GM12891 (cell line): ENCODE measurements around the gene ZMYND12.

Experiments used
- DNase-seq: peaks from one replicate; pipeline ENCODE4 v3.0.0; 2011; ENCODE audit warnings: low spot score; ENCODE audit not compliant: insufficient read length
- FAIRE-seq: peaks from 2 replicates; lab custom pipeline; 2011; peaks lifted over from hg19 to GRCh38; lab: Jason Lieb, UNC
- PAX5 ChIP-seq: IDR thresholded peaks from 2 replicates; pipeline ENCODE4 v1.6.1; 2011; ENCODE audit warnings: low read length, moderate library complexity, mild to moderate bottlenecking; ENCODE audit not compliant: insufficient read depth, severe bottlenecking
- POLR2A ChIP-seq: IDR thresholded peaks from 2 replicates; pipeline ENCODE4 v1.6.1; 2011; ENCODE audit warnings: low read depth, low read length, control low read depth
- POLR2AphosphoS5 ChIP-seq: IDR thresholded peaks from 2 replicates; pipeline ENCODE4 v1.6.1; 2011; ENCODE audit warnings: low read depth, low read length, control low read depth
- POU2F2 ChIP-seq: IDR thresholded peaks from 2 replicates; pipeline ENCODE4 v1.6.1; 2011; ENCODE audit warnings: low read depth, mild to moderate bottlenecking, control low read depth, low read length, moderate library complexity
- SPI1 ChIP-seq: IDR thresholded peaks from 2 replicates; pipeline ENCODE4 v1.6.1; 2011; ENCODE audit warnings: low read depth, low read length, control low read depth
- TAF1 ChIP-seq: IDR thresholded peaks from 2 replicates; pipeline ENCODE4 v1.6.1; 2011; ENCODE audit warnings: low read depth, low read length, control low read depth

The ZMYND12 gene

GRCh38 chr1:42427240-42427639 lies 28.6 kb downstream of the ZMYND12 start:
- TF ChIP-seq POU2F2: no peak
- no peak for TF ChIP-seq PAX5
- no peak for TF ChIP-seq POLR2A
- TF ChIP-seq TAF1: no peak
- TF ChIP-seq POLR2AphosphoS5: no peak
- no peak for TF ChIP-seq SPI1
- FAIRE-seq (no peak), DNase-seq (no peak)

GRCh38 chr1:42424201-42424600 lies 31.6 kb downstream of the ZMYND12 start:
- FAIRE-seq (no peak), DNase-seq (no peak)
- TF ChIP-seq TAF1 (no peak), POLR2A (no peak), POU2F2 (no peak), SPI1 (no peak), POLR2AphosphoS5 (no peak)

GRCh38 chr1:42423681-42424080 lies 32.1 kb downstream of the ZMYND12 start:
- DNase-seq: no peak
- TF ChIP-seq PAX5 (no peak), TAF1 (no peak), POLR2AphosphoS5 (no peak), POU2F2 (no peak), SPI1 (no peak), POLR2A (no peak)
- no peak for FAIRE-seq

- no peak for DNase-seq
- no peak for FAIRE-seq
- TF ChIP-seq POU2F2 (no peak), POLR2AphosphoS5 (no peak), PAX5 (no peak), TAF1 (no peak), SPI1 (no peak), POLR2A (no peak)
Observed at GRCh38 chr1:42422737-42423136, 33.1 kb downstream of the ZMYND12 start.

- FAIRE-seq (no peak), DNase-seq (no peak)
- TF ChIP-seq SPI1 (no peak), POLR2AphosphoS5 (no peak), TAF1 (no peak), PAX5 (no peak), POLR2A (no peak), POU2F2 (no peak)
Observed at GRCh38 chr1:42420911-42421585, 34.8 kb downstream of the ZMYND12 start.

GRCh38 chr1:42420121-42420520 lies 35.7 kb downstream of the ZMYND12 start:
- no peak for TF ChIP-seq POLR2A
- TF ChIP-seq POLR2AphosphoS5: no peak
- TF ChIP-seq POU2F2: no peak
- TF ChIP-seq PAX5: no peak
- TF ChIP-seq SPI1: no peak
- no peak for TF ChIP-seq TAF1
- DNase-seq (no peak), FAIRE-seq (no peak)

GRCh38 chr1:42419126-42419821 lies 36.5 kb downstream of the ZMYND12 start:
- DNase-seq (no peak), FAIRE-seq (no peak)
- TF ChIP-seq SPI1 (no peak), POLR2A (no peak), POLR2AphosphoS5 (no peak), PAX5 (no peak), POU2F2 (no peak), TAF1 (no peak)

- no peak for TF ChIP-seq POLR2AphosphoS5
- no peak for TF ChIP-seq TAF1
- no peak for TF ChIP-seq SPI1
- no peak for TF ChIP-seq POU2F2
- no peak for TF ChIP-seq PAX5
- no peak for TF ChIP-seq POLR2A
- DNase-seq (no peak), FAIRE-seq (no peak)
Observed at GRCh38 chr1:42418516-42418915, 37.3 kb downstream of the ZMYND12 start.

GRCh38 chr1:42417166-42417565 lies 38.7 kb downstream of the ZMYND12 start:
- no peak for FAIRE-seq
- no peak for TF ChIP-seq PAX5
- no peak for TF ChIP-seq POLR2A
- TF ChIP-seq POLR2AphosphoS5: no peak
- no peak for TF ChIP-seq SPI1
- TF ChIP-seq POU2F2: no peak
- no peak for TF ChIP-seq TAF1

More at GRCh38 chr1:42417166-42417565, 38.7 kb downstream of the ZMYND12 start:
- DNase-seq: no peak
